ENCODE results near the gene RPS6KC1. TPM values are rescaled to one million over a fixed set of nuclear protein-coding genes. Genes with fewer than 3 reads are reported as not detected.

Gene RPS6KC1
- total RNA-seq, 1 experiment from 2014 or later: 16.9 TPM

DNA sequence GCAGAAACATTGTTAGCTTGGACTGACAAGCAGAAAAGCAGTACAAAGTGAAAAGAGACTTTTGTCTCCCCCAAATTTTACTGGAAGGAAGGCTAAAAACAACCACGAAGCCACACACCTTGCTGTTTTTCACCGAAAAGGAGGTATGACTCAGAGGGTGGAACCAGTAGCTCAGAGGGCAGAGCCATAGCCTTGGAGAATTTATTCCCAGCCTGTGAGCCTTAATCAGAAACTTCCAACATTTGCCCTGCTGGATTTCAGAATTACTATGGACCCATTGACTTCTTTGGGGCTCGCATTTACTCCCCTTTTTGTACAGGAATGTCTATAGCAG, 32.0 kb downstream of the RPS6KC1 start:
- no peak overlapping the region for H4K5ac ChIP-seq (ENCODE audit: insufficient read length, low read depth, low read length)
- Mint-ChIP-seq H3K36me3 (ENCODE audit: insufficient read depth in 1 of 3, low read depth in 3 of 3) (peaks cover 1 to 25% (median 22%) of the 10 kb centered on the region in 3 experiments; a peak in 5 of 7 replicates), H3K4me1 (peaks cover 0 to 8% of the 10 kb centered on the region in 2 experiments; a peak in 2 of 4 replicates), H3K9me3 (no peaks in the 10 kb centered on the region), H3K27me3 (ENCODE audit: low read depth) (no peaks in the 10 kb centered on the region), H3K27ac (no peak overlapping the region), H3K4me3 (no peak overlapping the region)
- no peak overlapping the region for H4K8ac ChIP-seq (replicated peaks; ENCODE audit: insufficient read length, low read depth, low read length)
- H3K9me3 ChIP-seq (ENCODE audit: control insufficient read depth, low read depth, low read length): no peaks in the 10 kb centered on the region
- H2BK12ac ChIP-seq (ENCODE audit: insufficient read length, low read depth, low read length): no peak overlapping the region
- H3K56ac ChIP-seq (ENCODE audit: insufficient read length, low read depth, low read length): no peak overlapping the region
- H3K23ac ChIP-seq (ENCODE audit: insufficient read length, low read depth, low read length): no peak overlapping the region
- no peak overlapping the region for H3K27ac ChIP-seq (ENCODE audit: insufficient read length, low read depth, low read length)
- no peaks in the 10 kb centered on the region; the same call in 1 of the 2 replicates for H3K4me1 ChIP-seq (ENCODE audit: insufficient read depth, low read length)
- no peak overlapping the region for H2BK15ac ChIP-seq (ENCODE audit: low read depth, low read length)
- H3K4me2 ChIP-seq (ENCODE audit: insufficient read depth, insufficient read length, low read length): no peak overlapping the region
- no peak overlapping the region for H3T11ph ChIP-seq (ENCODE audit: low read length)
- H3K9ac ChIP-seq (ENCODE audit: extremely low read depth, insufficient read length, low read length): no peak overlapping the region
- no CpG with 5 or more reads among the region's 3 CpGs for WGBS (ENCODE audit: extremely low coverage, insufficient read length, low lambda C conversion rate)
- H2BK5ac ChIP-seq (ENCODE audit: insufficient read length, low read length): no peak overlapping the region
- no peaks in the 10 kb centered on the region for H3K79me1 ChIP-seq (ENCODE audit: insufficient read depth, low read depth, low read length, poor library complexity, severe bottlenecking)
- no peak overlapping the region for H2BK20ac ChIP-seq (ENCODE audit: low read depth, low read length, poor library complexity, severe bottlenecking)
- H3K23me2 ChIP-seq (ENCODE audit: insufficient read length, low read depth, low read length, poor library complexity, severe bottlenecking): no peaks in the 10 kb centered on the region
- H2BK120ac ChIP-seq (ENCODE audit: low read depth, low read length, poor library complexity, severe bottlenecking): no peak overlapping the region
- no peak for DNase-seq
- no peak overlapping the region for H2AFZ ChIP-seq (ENCODE audit: low read length)
- H3K4ac ChIP-seq (ENCODE audit: low read depth, low read length): no peak overlapping the region
- H4K91ac ChIP-seq (ENCODE audit: insufficient read length, low read depth, low read length): no peak overlapping the region
- H2AK5ac ChIP-seq (ENCODE audit: insufficient read length, low read length): no peak overlapping the region
- H3K14ac ChIP-seq (ENCODE audit: insufficient read depth, low read length): no peak overlapping the region
- TF ChIP-seq, protein P1, sequence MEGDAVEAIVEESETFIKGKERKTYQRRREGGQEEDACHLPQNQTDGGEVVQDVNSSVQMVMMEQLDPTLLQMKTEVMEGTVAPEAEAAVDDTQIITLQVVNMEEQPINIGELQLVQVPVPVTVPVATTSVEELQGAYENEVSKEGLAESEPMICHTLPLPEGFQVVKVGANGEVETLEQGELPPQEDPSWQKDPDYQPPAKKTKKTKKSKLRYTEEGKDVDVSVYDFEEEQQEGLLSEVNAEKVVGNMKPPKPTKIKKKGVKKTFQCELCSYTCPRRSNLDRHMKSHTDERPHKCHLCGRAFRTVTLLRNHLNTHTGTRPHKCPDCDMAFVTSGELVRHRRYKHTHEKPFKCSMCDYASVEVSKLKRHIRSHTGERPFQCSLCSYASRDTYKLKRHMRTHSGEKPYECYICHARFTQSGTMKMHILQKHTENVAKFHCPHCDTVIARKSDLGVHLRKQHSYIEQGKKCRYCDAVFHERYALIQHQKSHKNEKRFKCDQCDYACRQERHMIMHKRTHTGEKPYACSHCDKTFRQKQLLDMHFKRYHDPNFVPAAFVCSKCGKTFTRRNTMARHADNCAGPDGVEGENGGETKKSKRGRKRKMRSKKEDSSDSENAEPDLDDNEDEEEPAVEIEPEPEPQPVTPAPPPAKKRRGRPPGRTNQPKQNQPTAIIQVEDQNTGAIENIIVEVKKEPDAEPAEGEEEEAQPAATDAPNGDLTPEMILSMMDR (conservative IDR thresholded peaks at IDR 0.05): no peak
- H3K18ac ChIP-seq (ENCODE audit: insufficient read length, low read depth, low read length): no peak overlapping the region
- H3K27me3 ChIP-seq (ENCODE audit: insufficient read depth, low read length): no peaks in the 10 kb centered on the region
- H4K20me1 ChIP-seq (ENCODE audit: control insufficient read depth, insufficient read depth, insufficient read length): no peaks in the 10 kb centered on the region
- H3K79me2 ChIP-seq (ENCODE audit: insufficient read depth, low read length): no peaks in the 10 kb centered on the region

Measured in H9 (cell line).